IMR-90 (cell line): ENCODE results near the gene ISX. TPM values are rescaled to one million over a fixed set of nuclear protein-coding genes. Genes with fewer than 3 reads are reported as not detected.

Experiments used
- ATAC-seq: fragments of 200-7000 bp; cut with Tn5 transposase; 2 replicates; pipeline ENCODE4 v1.9.1; 2020; ENCODE audit warnings: low read depth, mild to moderate bottlenecking, moderate library complexity
- BruUV-seq: library from RNA; stranded (reverse); fragments of 400-500 nt; replicated peaks from 2 replicates; lab custom pipeline; 2021; lab: Mats Ljungman, UMichigan
- CTCF ChIA-PET: fragments of 300-600 bp; formaldehyde crosslinking; extraction: SDS; loops from one replicate; lab custom pipeline; 2021; ENCODE audit warnings: antibody characterized with exemption; lab: Yijun Ruan, JAX
- POLR2A ChIA-PET: fragments of 300-600 bp; sonication (Branson Sonifier 250); formaldehyde crosslinking; loops from one replicate; lab custom pipeline; 2022; ENCODE audit warnings: antibody characterized with exemption; ENCODE audit not compliant: unreplicated experiment; lab: Charles Lee
- DNase-seq: peaks from one replicate; pipeline ENCODE4 v3.0.0; 2013
- H2AFZ ChIP-seq: replicated peaks from 2 replicates; pipeline ENCODE3; 2013; ENCODE audit warnings: low read length, mild to moderate bottlenecking; ENCODE audit not compliant: poor library complexity
- H2AK5ac ChIP-seq: 2 replicates; pipeline ENCODE4 v1.6.1; 2013; ENCODE audit warnings: low read depth, low read length, inconsistent platforms
- H2AK9ac ChIP-seq: replicated peaks from 2 replicates; pipeline ENCODE3; 2013; ENCODE audit warnings: mild to moderate bottlenecking, low read depth, low read length, moderate library complexity; ENCODE audit not compliant: poor library complexity
- H2BK120ac ChIP-seq: 2 replicates; pipeline ENCODE4 v1.6.1; 2013; ENCODE audit warnings: low read depth, low read length, inconsistent platforms
- H2BK15ac ChIP-seq: 3 replicates; pipeline ENCODE4 v1.6.1; 2013; ENCODE audit warnings: low read depth, low read length, inconsistent platforms
- H2BK20ac ChIP-seq: 2 replicates; pipeline ENCODE4 v1.6.1; 2013; ENCODE audit warnings: low read depth, mild to moderate bottlenecking, inconsistent platforms, low read length, moderate library complexity
- H2BK5ac ChIP-seq: 2 replicates; pipeline ENCODE4 v1.6.1; 2013; ENCODE audit warnings: mild to moderate bottlenecking, low read depth, low read length, inconsistent platforms; ENCODE audit not compliant: poor library complexity, severe bottlenecking
- H3K14ac ChIP-seq: replicated peaks from 2 replicates; pipeline ENCODE4 v1.6.1; 2013; ENCODE audit warnings: low read depth, low read length, inconsistent platforms
- H3K18ac ChIP-seq: 2 replicates; pipeline ENCODE4 v1.6.1; 2013; ENCODE audit warnings: low read depth, low read length, control low read depth
- H3K23ac ChIP-seq: 2 replicates; pipeline ENCODE4 v1.6.1; 2013; ENCODE audit warnings: low read depth, low read length, inconsistent platforms
- H3K27ac ChIP-seq: 2 replicates; pipeline ENCODE4 v1.5.1; 2013; ENCODE audit warnings: mild to moderate bottlenecking, control low read depth, low read length; ENCODE audit not compliant: insufficient read depth
- H3K27me3 ChIP-seq: 2 replicates; pipeline ENCODE4 v1.6.1; 2013; ENCODE audit warnings: low read length; ENCODE audit not compliant: control insufficient read depth, insufficient read depth
- H3K36me3 ChIP-seq: 2 replicates; pipeline ENCODE4 v1.6.1; 2013; ENCODE audit warnings: low read length, mixed read lengths; ENCODE audit not compliant: control insufficient read depth, insufficient read depth
- H3K4ac ChIP-seq: 2 replicates; pipeline ENCODE4 v1.6.1; 2013; ENCODE audit warnings: low read depth, low read length, inconsistent platforms
- H3K4me1 ChIP-seq: 2 replicates; pipeline ENCODE4 v1.6.1; 2013; ENCODE audit warnings: low read length, mixed read lengths; ENCODE audit not compliant: control insufficient read depth, insufficient read depth
- H3K4me2 ChIP-seq: 2 replicates; pipeline ENCODE4 v1.6.1; 2013; ENCODE audit warnings: low read depth, mild to moderate bottlenecking, control low read depth, low read length, moderate library complexity
- H3K4me3 ChIP-seq: 2 replicates; pipeline ENCODE4 v1.5.1; 2013; ENCODE audit warnings: low read depth, mild to moderate bottlenecking, control low read depth, low read length, moderate library complexity; ENCODE audit not compliant: insufficient read depth
- H3K56ac ChIP-seq: 2 replicates; pipeline ENCODE4 v1.6.1; 2013; ENCODE audit warnings: low read length, inconsistent platforms; ENCODE audit not compliant: insufficient read depth; ENCODE audit errors: extremely low read depth
- H3K79me1 ChIP-seq, 2 experiments: 2 replicates each; pipeline ENCODE4 v1.6.1; 2013; ENCODE audit warnings: low read length in 2 of 2, inconsistent platforms in 1 of 2, low read depth in 1 of 2
- H3K9ac ChIP-seq: 2 replicates; pipeline ENCODE4 v1.6.1; 2013; ENCODE audit warnings: low read depth, low read length, control low read depth
- H3K9me1 ChIP-seq: 2 replicates; pipeline ENCODE4 v1.6.1; 2013; ENCODE audit warnings: low read length, inconsistent platforms; ENCODE audit not compliant: insufficient read depth
- H3K9me3 ChIP-seq: 2 replicates; pipeline ENCODE4 v1.6.1; 2013; ENCODE audit warnings: low read length; ENCODE audit not compliant: control insufficient read depth, insufficient read depth
- H4K20me1 ChIP-seq: 2 replicates; pipeline ENCODE4 v1.6.1; 2013; ENCODE audit warnings: low read length, inconsistent platforms; ENCODE audit not compliant: insufficient read depth
- H4K5ac ChIP-seq: 2 replicates; pipeline ENCODE4 v1.6.1; 2013; ENCODE audit warnings: mild to moderate bottlenecking, low read depth, low read length, control low read depth
- H4K8ac ChIP-seq, 2 experiments: 2 replicates each; pipeline ENCODE4 v1.6.1; 2013; ENCODE audit warnings: low read depth in 2 of 2, low read length in 2 of 2, control low read depth in 1 of 2, inconsistent platforms in 1 of 2
- H4K91ac ChIP-seq: 2 replicates; pipeline ENCODE4 v1.6.1; 2013; ENCODE audit warnings: low read depth, low read length, inconsistent platforms; ENCODE audit not compliant: insufficient read depth
- BHLHE40 ChIP-seq: fragments of 150-350 bp; IDR thresholded peaks from 2 replicates; pipeline ENCODE4 v1.6.1; 2016; ENCODE audit warnings: mild to moderate bottlenecking, low read depth, low read length
- CEBPB ChIP-seq: IDR thresholded peaks from 2 replicates; pipeline ENCODE4 v1.6.1; 2012; ENCODE audit warnings: low read depth, low read length, improper control_type of control experiment
- CHD1 ChIP-seq: IDR thresholded peaks from 2 replicates; pipeline ENCODE4 v1.6.1; 2012; ENCODE audit warnings: low read depth, low read length, improper control_type of control experiment
- FOS ChIP-seq: fragments of 150-350 bp; IDR thresholded peaks from 2 replicates; pipeline ENCODE4 v1.6.1; 2016; ENCODE audit warnings: low read depth, low read length
- MAFK ChIP-seq: IDR thresholded peaks from 2 replicates; pipeline ENCODE4 v1.6.1; 2012; ENCODE audit warnings: low read depth, low read length, improper control_type of control experiment
- MAZ ChIP-seq: IDR thresholded peaks from 2 replicates; pipeline ENCODE4 v1.6.1; 2012; ENCODE audit warnings: low read depth, mild to moderate bottlenecking, low read length, improper control_type of control experiment, moderate library complexity, borderline replicate concordance
- NFE2L2 ChIP-seq: fragments of 150-350 bp; IDR thresholded peaks from 2 replicates; pipeline ENCODE4 v1.6.1; 2016; ENCODE audit warnings: low read depth, mild to moderate bottlenecking, low read length
- POLR2A ChIP-seq: IDR thresholded peaks from 2 replicates; pipeline ENCODE4 v1.6.1; 2012; ENCODE audit warnings: mild to moderate bottlenecking, low read depth, low read length
- RAD21 ChIP-seq: IDR thresholded peaks from 2 replicates; pipeline ENCODE4 v1.6.1; 2012; ENCODE audit warnings: low read length, improper control_type of control experiment
- RCOR1 ChIP-seq: IDR thresholded peaks from 2 replicates; pipeline ENCODE4 v1.6.1; 2012; ENCODE audit warnings: mild to moderate bottlenecking, low read length, improper control_type of control experiment; ENCODE audit not compliant: insufficient replicate concordance
- RFX5 ChIP-seq: IDR thresholded peaks from 2 replicates; pipeline ENCODE4 v1.8.0; 2012; ENCODE audit warnings: low read depth, mild to moderate bottlenecking, low read length, moderate library complexity
- SMC3 ChIP-seq: fragments of 150-350 bp; IDR thresholded peaks from 2 replicates; pipeline ENCODE4 v1.6.1; 2016; ENCODE audit warnings: low read depth, mild to moderate bottlenecking, antibody characterized with exemption, low read length, moderate library complexity
- WGBS, 2 experiments: methylation state at CpG; one replicate each; pipeline versions ENCODE4 v1.1.5 to v1.1.7; 2013; ENCODE audit warnings: missing lambda C conversion rate in 2 of 2; ENCODE audit not compliant: insufficient read length in 1 of 2; ENCODE audit errors: extremely low coverage in 2 of 2; 5-methylcytosine and 5-hydroxymethylcytosine counted together
- dilution Hi-C: fragments of 300-500 bp; cut with HindIII; formaldehyde crosslinking; loops from one replicate; pipeline ENCODE4 v1.14.3; 2018; ENCODE audit warnings: low sequenced_read_pairs; ENCODE audit not compliant: unreplicated experiment
- in situ Hi-C: fragments of 300-500 bp; cut with MboI; formaldehyde crosslinking; loops from 3 replicates; pipeline ENCODE4 v1.14.3; 2019; ENCODE audit warnings: low sequenced_read_pairs, inconsistent platforms, mixed read lengths
- intact Hi-C: fragments of 100-400 bp; cut with micrococcal nuclease; formaldehyde crosslinking; loops from 2 replicates; pipeline ENCODE4 v1.10.0; 2022
- polyA plus RNA-seq, 3 experiments: library from polyadenylated mRNA; depleted of rRNA; stranded (reverse); fragments of >200 nt; gene quantifications; 2 replicates each; pipeline ENCODE4 v1.2.3, GENCODE V29; 2012; ENCODE audit warnings: low replicate concordance in 1 of 3
- total RNA-seq: library from RNA; depleted of rRNA; stranded (reverse); fragments of >200 nt; gene quantifications from 2 replicates; pipeline ENCODE4 v1.2.3, GENCODE V29; 2012
- TF ChIP-seq, protein P1 (sequence below): conservative IDR thresholded peaks from 2 replicates; pipeline ENCODE4 v1.5.1; 2012; ENCODE audit warnings: mild to moderate bottlenecking, low read depth, low read length, improper control_type of control experiment
- TF ChIP-seq, protein P2 (sequence below): fragments of 150-350 bp; IDR thresholded peaks from 2 replicates; pipeline ENCODE4 v1.6.1; 2017; ENCODE audit warnings: mild to moderate bottlenecking, antibody characterized with exemption, low read length, low read depth
- TF ChIP-seq, protein P3 (sequence below): fragments of 150-350 bp; IDR thresholded peaks from 2 replicates; pipeline ENCODE4 v1.6.1; 2016; ENCODE audit warnings: low read depth, mild to moderate bottlenecking, low read length, moderate library complexity, borderline replicate concordance

ISX gene
- total and polyA plus RNA-seq, 2 of the 4 experiments (the other 2 are of a cell fraction), result not detected

DNA sequence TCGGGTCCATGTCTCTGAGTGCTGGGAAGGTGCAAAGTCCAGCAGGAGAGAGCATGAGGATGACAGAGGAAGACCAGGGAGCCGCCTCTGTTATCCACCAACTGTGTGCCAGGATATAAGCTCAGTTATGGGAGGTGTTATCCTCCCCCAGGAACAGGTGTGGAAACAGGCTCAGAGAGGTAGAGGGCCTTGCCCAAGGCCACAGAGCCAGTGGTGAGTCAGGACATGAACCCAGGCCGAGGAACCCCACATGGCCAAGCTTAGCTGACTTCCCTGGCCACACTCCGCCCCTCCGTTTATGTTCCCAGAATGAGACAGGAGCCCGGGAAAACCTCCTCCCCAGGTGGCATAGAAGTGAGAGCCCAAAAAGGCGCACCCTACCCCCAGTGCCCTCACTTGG lies 50.3 kb downstream of the ISX start:
- no peak overlapping the region for H2BK5ac ChIP-seq
- no peak overlapping the region for H3K4ac ChIP-seq
- ChIA-PET POLR2A (no interaction called here), CTCF (no interaction called here)
- H3K23ac ChIP-seq, result no peak overlapping the region
- TF ChIP-seq NFE2L2 (no peak), MAFK (no peak), POLR2A (no peak), CEBPB (no peak), RCOR1 (no peak), RFX5 (no peak), RAD21 (no peak), FOS (no peak), CHD1 (no peak), BHLHE40 (no peak), SMC3 (no peak), MAZ (no peak)
- TF ChIP-seq, protein P1, sequence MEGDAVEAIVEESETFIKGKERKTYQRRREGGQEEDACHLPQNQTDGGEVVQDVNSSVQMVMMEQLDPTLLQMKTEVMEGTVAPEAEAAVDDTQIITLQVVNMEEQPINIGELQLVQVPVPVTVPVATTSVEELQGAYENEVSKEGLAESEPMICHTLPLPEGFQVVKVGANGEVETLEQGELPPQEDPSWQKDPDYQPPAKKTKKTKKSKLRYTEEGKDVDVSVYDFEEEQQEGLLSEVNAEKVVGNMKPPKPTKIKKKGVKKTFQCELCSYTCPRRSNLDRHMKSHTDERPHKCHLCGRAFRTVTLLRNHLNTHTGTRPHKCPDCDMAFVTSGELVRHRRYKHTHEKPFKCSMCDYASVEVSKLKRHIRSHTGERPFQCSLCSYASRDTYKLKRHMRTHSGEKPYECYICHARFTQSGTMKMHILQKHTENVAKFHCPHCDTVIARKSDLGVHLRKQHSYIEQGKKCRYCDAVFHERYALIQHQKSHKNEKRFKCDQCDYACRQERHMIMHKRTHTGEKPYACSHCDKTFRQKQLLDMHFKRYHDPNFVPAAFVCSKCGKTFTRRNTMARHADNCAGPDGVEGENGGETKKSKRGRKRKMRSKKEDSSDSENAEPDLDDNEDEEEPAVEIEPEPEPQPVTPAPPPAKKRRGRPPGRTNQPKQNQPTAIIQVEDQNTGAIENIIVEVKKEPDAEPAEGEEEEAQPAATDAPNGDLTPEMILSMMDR, result no peak
- TF ChIP-seq, protein P2, sequence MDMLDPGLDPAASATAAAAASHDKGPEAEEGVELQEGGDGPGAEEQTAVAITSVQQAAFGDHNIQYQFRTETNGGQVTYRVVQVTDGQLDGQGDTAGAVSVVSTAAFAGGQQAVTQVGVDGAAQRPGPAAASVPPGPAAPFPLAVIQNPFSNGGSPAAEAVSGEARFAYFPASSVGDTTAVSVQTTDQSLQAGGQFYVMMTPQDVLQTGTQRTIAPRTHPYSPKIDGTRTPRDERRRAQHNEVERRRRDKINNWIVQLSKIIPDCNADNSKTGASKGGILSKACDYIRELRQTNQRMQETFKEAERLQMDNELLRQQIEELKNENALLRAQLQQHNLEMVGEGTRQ, result no peak
- TF ChIP-seq, protein P3, sequence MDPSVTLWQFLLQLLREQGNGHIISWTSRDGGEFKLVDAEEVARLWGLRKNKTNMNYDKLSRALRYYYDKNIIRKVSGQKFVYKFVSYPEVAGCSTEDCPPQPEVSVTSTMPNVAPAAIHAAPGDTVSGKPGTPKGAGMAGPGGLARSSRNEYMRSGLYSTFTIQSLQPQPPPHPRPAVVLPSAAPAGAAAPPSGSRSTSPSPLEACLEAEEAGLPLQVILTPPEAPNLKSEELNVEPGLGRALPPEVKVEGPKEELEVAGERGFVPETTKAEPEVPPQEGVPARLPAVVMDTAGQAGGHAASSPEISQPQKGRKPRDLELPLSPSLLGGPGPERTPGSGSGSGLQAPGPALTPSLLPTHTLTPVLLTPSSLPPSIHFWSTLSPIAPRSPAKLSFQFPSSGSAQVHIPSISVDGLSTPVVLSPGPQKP, result no peak
- H2BK120ac ChIP-seq, result no peak overlapping the region
- dilution Hi-C loops, result no loop called here
- H2AFZ ChIP-seq, result no peak overlapping the region
- no peak overlapping the region for H4K5ac ChIP-seq
- H2AK5ac ChIP-seq, result no peak overlapping the region
- H2AK9ac ChIP-seq, result no peak overlapping the region
- no peak overlapping the region for H4K8ac ChIP-seq
- in situ Hi-C loops, result no loop called here
- no peak overlapping the region for H3K4me2 ChIP-seq
- H3K18ac ChIP-seq, result no peak overlapping the region
- peaks cover 3% of the 10 kb centered on the region; the same call in 1 of the 2 replicates for H3K9me3 ChIP-seq
- ATAC-seq, result no peak
- H3K14ac ChIP-seq, result no peak overlapping the region
- H2BK20ac ChIP-seq, result no peak overlapping the region
- H3K9ac ChIP-seq, result no peak overlapping the region
- H3K9me1 ChIP-seq, result no peaks in the 10 kb centered on the region
- no peak overlapping the region for H3K56ac ChIP-seq
- no peaks in the 10 kb centered on the region for H3K36me3 ChIP-seq
- H3K4me3 ChIP-seq, result no peak overlapping the region
- no peaks in the 10 kb centered on the region for H3K27me3 ChIP-seq
- no peak for DNase-seq
- intact Hi-C loops, result no loop called here
- H3K27ac ChIP-seq, result no peak overlapping the region
- no CpG with 5 or more reads among the region's 7 CpGs for WGBS, 2 experiments
- H3K79me1 ChIP-seq, result no peaks in the 10 kb centered on the region
- H3K4me1 ChIP-seq, result no peaks in the 10 kb centered on the region
- BruUV-seq, result no TSS peak
- no peak overlapping the region for H4K91ac ChIP-seq
- no peak overlapping the region for H2BK15ac ChIP-seq
- no peaks in the 10 kb centered on the region for H4K20me1 ChIP-seq
